DMS114 treated with DMSO at 0.1 percent for 48 hours (cell line): Measurements from ENCODE around the gene GIGYF1.
"Not testable (repeated sequence)": the region's sequence is repeated elsewhere in the genome, so short reads cannot be mapped to it uniquely, and the experiment has no call there.

Experiments
- DNase-seq: peaks from one replicate; lab custom pipeline; 2025; ENCODE audit not compliant: unreplicated experiment; lab: John Stamatoyannopoulos, UW

The GIGYF1 gene

DNA sequence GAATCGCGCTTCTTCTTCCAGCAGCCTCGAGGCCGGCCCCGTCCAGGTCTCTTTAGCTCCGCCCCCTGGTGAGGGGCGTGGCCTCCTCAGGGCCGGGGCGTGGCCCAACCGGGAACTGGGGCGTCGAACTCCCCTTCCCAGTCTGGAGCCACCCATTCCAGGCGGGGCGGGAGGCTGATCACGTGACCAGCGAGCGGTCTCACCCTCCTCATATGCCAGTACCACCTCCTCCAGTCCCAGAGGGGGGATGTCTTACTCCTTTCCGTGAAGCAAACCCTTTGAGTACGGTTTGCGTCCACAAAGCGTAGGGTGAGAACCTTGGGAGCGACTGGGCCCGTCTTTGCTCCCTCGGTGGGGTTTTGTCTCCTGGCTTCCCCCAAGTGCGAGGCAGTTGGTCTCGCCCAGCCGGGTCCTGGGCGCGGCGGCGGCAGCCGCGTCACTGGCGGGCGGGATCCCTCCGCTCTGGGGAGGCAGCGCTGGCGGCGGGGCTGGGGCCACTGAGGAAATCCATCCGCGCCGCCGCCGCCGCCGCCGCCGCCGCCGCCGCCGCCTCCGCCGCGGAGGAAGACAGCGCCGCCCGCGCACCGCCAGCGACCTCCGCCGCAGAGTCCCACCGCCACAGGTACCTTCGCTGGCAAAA, 20.6 kb downstream of the GIGYF1 start, which contains the start of gene GNB2:
GNB2 (plus strand) TSS at position 439 of the 640 bp plus-strand sequence. CDS start 2,526 bp downstream, outside the sequence.
- peak; percentile 91 for DNase-seq

DNA sequence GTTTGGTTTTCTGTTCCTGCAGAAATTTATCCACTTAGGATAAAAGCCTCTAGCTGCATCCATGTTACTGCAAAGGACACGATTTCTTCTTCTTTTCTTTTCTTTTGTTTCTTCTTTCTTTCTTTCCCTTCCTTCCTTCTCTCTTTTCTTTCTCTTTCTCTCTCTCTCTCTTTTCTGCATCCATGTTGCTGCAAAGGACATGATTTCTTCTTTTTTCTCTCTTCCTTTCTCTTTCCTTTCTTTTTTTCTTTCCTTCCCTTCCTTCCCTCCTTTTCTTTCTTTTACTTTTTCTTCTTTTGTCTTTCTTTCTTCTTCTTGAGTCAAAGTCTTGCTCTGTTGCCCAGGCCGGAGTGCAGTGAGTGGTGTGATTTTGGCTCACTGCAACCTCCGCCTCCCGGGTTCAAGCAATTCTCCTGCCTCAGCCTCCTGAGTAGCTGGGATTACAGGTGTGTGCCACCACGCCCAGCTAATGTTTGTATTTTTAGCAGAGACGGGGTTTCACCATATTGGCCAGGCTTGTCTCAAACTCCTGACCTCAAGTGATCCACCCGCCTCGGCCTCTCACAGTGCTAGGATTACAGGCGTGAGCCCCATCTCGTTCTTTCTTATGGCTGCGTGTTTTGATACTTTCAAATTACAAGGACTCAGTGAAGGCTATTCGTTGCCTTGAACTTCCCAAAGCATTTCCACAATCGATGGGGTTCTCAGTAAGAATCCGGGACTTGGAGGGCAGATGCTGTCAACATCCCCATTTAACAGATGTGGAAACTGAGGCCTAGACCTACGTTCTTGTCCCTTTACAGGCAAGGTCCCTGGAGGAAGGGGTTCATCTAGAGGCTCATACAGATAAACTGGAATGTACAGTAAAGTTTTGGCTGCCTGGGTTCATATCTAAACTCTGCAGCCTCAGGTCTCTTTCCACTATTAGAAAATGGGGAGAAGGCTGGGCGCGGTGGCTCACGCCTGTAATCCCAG, 22.4 kb downstream of the GIGYF1 start:
- no peak for DNase-seq

DNA sequence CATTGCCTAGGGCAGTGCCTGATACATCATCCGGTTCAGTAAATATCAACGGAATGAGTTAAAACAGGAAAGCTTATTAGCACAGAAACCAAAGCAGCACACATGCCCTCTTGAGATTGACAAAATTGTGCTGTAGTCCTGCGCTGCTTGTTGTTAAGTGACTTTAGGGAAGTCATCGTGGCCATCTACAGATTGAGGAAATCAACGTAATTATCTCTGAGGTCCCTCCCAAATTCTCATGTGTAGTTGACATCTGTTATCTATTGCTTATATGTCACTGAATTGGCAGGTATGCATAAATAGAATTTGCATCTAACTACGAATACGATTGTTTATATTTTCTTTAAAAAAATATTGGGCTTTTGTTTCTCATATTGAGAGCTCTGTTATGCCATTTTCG, 24.0 kb downstream of the GIGYF1 start:
- no peak for DNase-seq

DNA sequence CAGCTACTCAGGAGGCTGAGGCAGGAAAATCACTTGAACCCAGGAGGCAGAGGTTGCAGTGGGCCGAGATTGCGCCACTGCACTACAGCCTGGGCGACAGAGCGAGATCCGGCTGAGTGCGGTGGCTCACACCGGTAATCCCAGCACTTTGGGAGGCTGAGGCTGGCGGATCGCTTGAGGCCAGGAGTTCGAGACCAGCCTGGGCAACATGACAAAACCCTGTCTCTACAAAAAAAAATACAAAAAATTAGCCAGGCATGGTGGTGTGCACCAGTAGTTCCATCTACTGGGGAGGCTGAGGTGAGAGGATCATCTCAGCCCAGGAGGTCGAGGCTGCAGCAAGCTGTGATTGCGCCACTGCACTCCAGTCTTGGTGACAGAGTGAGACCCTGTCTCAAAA, 24.9 kb downstream of the GIGYF1 start:
- not testable (repeated sequence) for DNase-seq

DNA sequence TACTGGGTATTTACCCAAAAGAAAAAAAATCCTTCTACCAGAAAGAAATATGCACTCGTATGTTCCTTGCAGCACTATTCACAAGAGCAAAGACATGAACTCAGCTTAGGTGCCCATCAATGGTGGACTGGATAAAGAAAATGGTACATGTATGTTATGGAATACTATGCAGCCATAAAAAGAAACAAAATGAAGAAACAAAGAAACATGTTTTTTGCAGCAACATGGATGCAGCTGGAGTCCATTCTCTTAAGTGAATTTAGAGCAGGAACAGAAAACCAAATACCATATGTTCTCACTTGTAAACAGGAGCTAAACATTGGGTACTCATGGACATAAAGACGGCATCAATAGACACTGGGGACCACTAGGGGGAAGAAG, 26.0 kb downstream of the GIGYF1 start:
- DNase-seq = no peak

DNA sequence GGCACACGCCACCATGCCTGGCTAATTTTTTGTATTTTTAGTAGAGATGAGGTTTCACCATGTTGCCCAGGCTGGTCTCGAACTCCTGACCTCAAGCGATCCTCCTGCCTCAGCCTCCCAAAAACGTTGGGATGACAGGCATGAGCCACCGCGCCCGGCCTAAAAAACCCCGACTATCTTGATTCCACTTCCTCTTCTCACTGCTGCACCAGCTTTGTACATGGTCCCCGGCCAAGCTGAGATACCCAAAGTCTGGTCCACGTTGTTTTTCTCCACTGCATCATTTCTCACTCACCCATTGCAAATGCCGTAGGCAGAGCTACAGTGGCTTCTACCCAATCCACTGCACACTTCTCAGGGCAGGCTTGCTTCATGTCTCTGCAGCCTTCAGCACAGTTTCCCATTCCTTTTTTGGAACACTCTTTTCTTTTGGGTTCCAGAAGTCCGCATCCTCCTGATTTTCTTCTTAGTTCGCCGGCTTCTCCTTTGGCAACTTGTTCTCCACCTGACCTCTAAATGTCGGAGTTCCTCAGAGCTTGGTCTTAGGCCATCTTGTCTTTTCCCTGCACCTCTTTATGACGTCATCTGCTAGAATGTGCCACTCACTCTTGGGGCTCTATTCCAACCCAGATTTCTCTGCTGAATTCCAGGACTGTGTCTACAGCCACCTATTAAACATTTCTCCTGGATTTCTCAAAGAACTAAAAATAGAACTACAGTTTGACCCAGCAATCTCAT, 26.6 kb downstream of the GIGYF1 start:
- DNase-seq = no peak

DNA sequence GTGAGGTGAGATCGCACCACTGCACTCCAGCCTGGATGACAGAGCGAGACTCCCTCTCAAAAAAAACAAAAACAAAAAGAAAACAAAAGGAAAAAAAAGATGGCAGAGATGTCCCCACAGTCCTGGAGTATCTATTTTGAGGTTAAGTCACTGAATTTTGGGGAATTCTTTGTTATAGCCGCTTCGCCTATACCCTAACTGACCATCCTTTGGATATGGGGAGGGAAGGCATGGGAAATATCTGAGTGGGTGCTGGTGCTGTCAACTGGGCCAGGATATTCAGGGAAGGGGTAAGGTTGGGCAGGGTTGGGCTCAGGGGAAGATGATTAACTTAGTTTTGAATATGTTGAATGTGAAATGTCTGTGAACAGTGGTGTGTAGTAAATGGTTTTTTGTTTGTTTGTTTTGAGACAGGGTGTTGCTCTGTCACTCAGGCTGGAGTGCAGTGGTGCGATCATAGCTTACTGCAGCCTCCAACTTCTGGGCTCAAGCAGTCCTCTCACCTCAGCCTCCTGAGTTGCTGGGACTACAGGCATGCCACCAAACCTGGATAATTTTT, 28.8 kb downstream of the GIGYF1 start:
- no peak for DNase-seq

DNA sequence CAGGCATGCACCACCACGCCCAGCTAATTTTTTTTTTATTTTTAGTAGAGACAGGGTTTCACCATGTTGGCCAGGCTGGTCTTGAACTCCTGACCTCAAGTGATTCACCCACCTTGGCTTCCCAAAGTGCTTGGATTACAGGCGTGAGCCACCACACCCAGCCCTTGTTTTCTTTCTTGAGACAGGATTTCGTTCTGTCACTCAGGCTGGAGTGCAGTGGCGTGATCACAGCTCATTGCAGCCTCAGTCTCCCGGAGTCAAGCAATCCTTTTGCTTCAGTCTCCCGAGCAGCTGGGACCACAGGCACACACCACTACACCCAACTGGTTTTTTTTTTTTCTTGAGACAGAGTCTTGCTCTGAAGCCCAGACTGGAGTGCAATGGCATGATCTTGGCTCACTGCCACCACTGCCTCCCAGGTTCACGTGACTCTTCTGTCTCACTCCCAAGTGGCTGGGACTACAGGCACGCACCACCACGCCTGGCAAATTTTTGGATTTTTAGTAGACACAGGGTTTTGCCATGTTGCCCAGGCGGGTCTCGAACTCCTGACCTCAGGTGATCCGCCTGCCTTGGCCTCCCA, 31.8 kb downstream of the GIGYF1 start:
- not testable (repeated sequence) for DNase-seq

DNA sequence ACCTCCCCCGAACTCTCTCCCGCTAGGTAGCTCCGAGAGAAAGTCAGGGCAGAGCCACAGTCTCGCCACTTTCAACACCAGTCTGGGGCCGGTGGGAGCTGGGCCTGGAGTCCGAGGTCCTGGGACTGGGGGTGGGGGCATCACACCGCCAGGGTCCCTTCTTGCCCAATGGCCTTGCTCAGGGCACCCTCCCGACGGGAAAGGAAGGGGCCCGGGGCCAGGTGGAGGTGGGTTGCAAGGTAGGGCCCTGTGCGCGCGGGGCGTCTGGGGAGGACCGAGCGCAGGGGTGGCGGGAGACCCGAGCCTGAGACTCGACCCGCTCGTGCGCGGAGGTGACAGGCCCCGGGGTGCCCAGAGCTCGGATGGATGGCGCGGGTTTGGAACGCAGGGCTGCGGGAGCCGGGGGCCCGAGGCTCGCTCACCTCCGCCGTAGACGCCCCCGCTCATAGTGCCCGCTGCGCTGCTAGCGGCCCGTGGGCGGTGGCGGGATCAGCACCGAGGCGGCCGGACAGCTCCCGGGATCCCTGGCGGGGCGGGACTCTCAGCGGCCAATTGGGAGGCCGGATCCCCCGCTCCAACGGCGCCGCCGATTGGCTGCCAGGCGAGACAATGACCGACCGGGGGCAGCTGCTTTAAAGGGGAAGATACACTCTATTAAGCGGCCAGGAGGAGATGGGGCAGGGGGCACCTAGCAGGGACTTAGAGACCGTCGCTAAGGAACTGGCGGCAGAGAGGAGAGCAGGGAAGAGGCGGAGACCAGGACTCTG, 38.0 kb downstream of the GIGYF1 start, which contains the start of gene ACTL6B:
ACTL6B (minus strand) TSS at position 541 of the 767 bp plus-strand sequence; CDS start at position 447, 94 bp downstream.
- no peak for DNase-seq

DNA sequence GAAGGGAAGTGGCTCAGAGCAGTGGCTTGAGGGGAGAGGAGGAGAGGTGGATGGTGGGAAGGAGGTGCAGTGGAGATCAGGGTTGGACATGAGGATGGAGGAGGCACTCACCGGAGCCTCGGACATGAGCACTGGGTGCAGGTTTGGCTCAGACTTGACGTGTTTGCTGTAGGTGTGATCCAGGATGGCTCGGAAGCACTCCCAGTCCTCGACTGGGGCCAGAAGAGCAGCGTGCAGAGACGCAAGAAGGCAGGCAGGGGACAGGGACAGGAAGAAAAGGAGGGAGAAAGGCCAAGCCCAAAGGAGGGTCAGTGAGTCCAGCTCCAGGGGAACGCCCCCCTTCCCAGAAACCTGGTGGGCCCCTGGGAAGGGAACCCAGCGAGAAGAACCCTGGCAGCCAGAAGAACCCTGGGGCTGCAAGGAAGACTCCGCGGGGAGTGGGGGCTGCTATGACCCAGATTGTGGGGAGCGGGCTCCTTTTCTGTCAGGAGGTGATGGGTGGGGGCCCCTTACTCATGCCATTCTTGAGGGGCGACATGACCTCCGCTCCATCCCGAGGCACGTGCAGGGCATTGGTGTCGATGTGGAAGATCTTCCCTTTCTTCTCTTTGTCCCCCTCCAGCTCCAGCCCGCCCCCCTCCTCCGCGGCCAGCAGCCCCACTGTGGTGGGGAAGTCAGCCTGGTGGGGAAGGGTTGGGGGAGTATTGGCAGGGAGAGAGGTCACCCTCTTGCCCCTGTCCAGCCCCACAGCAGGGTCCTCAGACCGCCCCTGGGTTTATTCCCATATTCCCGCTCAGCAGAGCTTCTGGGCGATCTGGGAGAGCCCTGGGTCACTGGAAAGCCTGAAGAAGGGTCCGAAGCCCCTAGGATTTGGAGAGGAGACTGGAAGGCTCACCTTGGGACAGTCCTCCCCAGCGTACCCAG, 38.9 kb downstream of the GIGYF1 start:
- DNase-seq = no peak

DNA sequence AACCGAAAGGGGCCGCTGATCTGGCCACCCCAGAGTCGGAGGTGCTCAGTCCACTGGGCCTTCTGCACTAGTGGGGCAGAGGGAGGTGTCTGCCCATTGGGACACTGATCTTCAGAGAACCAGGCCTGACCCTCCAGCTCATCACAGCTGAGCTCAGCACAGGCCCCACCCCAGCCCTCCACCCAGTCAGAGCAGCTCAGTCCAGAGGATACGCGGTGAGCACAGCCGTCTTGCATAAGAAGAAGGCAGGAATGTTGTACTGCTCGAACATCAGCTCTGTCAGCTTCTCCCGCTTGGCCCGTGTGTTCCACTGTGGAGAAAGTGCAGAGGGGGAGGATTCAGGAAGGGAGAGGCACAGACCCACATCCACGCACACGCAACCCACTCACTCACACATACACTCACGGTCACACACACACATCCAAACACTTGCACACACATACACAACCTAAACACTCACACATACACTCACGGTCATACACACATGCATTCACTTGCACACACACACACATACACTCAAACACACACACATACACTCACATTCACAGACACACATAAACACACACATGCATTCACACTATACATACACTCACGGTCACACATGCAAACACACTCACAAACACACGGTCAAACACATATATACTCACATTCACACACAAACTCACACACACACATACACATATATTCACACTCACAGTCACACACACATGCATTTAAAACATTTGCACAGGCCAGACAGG, 44.1 kb downstream of the GIGYF1 start:
- no peak for DNase-seq

DNA sequence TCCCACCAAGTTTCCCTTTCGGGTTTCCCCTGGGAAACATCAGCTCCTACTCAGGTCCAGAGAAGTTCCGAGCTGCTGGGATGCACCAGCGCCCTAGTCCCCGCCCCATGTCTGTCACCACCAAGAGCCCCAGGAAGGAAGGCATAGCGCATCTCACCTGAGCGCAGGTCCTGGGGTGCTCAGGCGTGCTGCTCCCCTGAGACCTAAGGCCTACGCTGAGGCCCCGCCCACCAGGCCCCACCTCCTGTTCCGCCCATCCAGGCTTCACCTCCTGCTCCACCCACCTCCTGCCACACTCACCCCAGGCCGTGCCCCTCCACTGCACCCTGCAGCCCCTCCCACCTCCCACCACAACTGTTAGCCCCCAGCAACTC, 51.5 kb downstream of the GIGYF1 start:
- DNase-seq = no peak

DNA sequence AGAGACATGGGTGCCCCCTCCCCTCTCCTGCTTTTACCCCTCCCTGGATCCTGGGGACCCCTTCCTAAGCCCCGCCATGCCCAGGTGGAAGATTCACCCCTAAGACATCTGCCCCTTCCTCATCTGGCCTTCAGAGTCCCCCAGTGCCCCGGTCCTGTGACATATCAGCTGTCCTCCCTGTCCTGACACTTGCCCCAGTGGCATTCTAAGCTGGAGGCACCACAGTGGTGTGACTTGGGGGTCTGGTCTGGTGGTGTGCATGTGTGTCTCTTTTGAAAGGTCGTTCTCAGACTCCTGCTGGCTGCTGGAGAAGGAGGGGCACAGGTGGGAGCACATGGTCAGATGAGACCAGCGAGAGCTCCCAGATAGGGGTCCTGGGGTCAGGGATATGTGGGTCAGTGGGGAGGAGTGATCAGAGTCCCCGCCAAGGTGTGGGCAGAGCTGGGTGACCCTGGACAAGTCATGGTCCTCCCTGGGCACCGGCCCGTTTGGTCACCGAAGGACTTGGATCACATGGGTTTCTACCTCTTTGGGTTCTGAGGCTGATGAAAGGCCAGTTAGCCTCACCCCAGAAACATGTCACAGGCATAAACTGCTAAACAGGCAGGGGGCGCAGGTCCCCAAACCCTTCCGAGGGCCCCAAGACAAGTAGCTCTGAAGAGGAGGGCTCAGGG, 52.1 kb downstream of the GIGYF1 start:
- no peak for DNase-seq

DNA sequence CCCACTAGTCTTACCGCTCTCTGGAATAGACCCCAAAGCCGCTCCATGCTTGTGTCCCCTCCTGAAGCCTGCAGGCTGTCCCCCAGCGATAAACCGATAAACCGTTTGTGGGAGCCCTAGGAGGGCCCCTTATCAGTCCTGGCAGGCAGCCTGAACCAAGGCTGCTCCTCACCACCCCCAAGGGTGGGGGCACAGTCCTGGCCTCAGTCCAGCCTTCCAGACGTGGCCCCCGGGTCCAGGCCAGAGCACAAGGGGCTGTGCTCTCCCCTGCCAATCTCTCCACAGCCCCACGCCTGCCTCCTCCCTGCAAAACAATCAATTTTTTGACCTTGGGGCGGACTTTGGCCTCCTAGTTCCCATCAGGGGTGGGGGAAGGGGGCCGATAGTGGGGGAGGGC, 52.6 kb downstream of the GIGYF1 start, which contains the start of gene TFR2:
TFR2 (minus strand) TSS at position 90 of the 397 bp plus-strand sequence; CDS start at position 47, 43 bp downstream.
- DNase-seq = no peak

DNA sequence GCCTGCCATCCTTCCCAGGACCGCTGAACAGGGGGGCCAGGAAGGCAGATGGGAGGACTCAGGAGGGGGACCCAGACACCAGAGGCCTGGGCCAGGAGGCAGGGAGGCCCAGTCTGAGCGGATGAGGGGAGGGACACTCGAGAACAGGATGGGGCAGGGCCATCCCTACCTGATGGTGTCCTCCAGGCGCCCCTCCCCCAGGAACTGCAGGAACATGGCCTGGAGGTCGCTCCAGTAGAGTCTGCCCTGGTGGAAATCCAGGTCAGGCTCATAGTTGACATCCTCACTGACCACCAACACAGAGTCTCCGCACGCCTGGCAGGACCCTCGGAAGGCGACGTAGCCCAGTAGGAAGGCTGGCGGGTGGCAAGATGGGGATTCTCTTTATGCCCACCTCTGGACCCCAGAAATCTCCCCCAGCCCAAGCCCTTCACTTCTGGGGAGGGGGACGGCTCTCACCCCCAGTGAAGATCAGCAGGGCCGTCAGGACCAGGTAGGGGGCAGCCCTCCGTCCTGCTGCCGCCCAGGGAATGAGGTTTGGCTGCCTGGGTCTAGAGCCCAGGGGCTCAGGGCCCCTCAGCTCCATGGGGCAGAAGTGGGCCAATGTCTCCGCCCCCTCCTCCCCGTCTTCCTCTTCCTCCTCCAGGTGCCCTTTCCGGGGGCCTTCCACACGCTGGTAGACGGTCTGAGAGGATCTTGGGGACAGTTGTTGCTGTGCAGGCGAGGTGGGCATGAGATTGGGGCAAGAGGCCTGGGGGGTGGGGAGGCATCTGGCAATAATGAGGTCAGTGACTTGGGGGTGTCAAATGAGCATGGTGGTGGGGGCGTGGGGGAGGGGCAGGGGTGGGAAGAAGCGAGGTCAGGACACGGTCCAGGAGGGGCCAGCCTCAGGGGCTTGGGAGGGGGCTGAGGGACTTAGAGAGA, 53.3 kb downstream of the GIGYF1 start:
- no peak for DNase-seq

DNA sequence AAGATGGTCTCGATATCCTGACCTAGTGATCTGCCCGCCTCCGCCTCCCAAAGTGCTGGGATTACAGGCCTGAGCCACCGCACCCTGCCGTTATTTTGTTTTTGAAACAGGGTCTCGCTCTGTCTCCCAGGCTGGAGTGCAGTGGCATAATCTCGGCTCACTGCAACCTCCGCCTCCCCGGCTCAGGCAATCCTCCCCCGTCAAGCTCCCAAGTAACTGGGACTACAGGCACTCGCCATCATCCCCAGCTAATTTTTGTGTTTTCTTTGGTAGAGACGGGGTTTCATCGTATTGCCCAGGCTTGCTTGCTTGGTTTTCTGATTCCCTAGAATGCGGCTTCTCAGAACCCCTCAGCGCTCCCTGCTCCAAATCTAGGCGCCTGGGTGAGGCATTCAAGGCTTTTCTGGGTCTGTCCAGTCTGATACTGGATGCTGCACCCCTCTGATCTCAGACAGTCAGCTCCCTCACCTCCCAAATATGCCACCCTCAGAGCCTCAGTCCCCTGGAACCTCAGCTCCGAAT, 54.0 kb downstream of the GIGYF1 start:
- no peak for DNase-seq
